Measurements from ENCODE around the gene PRR5L. TPM values are rescaled to one million over a fixed set of nuclear protein-coding genes. Genes with fewer than 3 reads are reported as not detected.

PRR5L gene
- total and polyA plus RNA-seq, 5 experiments from 2014 or later, result 0.50 to 21.3 (median 1.2) TPM

DNA sequence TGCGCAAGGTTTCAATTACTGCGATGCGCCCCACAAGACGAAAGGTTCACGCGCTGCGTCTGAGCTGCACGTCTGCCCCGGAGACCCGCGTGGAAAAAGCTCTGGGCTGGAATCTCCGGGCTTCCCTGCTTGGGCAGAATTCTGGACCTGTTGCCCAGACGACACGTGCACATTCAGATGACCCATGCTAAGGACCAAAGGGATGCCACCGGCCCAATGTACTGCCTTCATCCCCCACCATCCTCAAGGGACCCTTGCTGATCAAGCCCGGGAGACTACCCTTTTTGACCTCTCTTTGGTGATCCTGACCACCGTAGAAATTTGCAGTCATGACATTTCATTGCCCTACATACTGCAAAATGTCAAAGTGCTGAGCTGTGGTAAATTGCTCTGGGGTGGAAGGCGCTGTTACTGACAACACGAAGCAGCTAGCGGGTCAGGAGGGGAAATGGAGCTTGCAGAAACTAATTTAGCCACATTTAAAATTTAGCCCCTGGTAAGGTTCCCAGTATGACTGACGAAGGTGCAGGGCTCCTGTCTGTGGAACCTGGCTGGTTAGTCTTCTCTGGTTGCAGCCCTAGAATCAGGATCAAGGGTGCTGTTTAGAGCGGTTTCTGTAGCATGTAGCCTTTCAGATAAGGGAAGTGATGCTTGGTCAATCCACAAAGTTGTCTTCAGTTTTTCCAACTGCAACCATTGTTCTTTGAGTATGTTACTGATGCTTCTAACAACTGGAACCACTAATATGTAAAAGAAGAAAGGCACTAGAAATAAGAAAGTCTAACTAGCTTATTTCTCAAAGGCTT, 81.9 kb downstream of the PRR5L start:
- H3K27me3 Mint-ChIP-seq, result peaks cover 26 to 70% (median 39%) of the 10 kb centered on the region in 5 donors

DNA sequence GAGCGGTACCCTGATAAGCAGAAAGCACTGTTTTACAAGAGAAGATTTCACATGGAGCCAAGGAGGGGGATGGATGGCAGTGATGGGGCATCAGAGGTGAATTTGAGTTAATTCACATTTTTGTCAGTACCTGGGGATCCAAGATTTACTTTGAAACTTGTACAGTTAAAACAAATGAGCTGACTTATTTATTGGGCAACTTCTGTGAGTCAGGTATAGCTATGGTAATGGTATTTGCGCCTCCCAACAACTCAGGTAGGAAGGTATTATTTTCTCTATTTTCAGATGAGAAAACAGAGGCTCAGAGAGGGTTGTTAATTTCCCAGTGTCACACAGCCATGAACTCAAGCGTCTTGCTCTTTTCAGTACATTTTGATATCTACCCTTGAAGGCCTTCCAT, 83.6 kb downstream of the PRR5L start:
- peaks cover 18 to 66% (median 36%) of the 10 kb centered on the region in 5 donors for H3K27me3 Mint-ChIP-seq
- DNase-seq, result no peak
- H3K27ac Mint-ChIP-seq, result peak overlapping the region in 3 of 10 donors; percentile 64 to 84 (median 82)
- H3K36me3 Mint-ChIP-seq, result no peaks in the 10 kb centered on the region
- H3K4me1 Mint-ChIP-seq, result peaks cover 5 to 61% (median 19%) of the 10 kb centered on the region in 4 donors
- H3K9me3 Mint-ChIP-seq, result no peaks in the 10 kb centered on the region
- ATAC-seq, result no peak
- POLR2A ChIA-PET, result no interaction called here
- H3K4me3 Mint-ChIP-seq, result peak overlapping the region in 3 of 10 donors; percentile 47 to 97 (median 92)

More for the DNA sequence above, 81.9 kb downstream of the PRR5L start:
- no peaks in the 10 kb centered on the region for H3K9me3 Mint-ChIP-seq
- POLR2A ChIA-PET, result no interaction called here
- no peaks in the 10 kb centered on the region for H3K36me3 Mint-ChIP-seq
- peak overlapping the region in 3 of 10 donors; percentile 40 to 82 (median 74) for H3K27ac Mint-ChIP-seq
- no peak for DNase-seq
- ATAC-seq, result no peak
- peaks cover 5 to 52% (median 19%) of the 10 kb centered on the region in 4 donors for H3K4me1 Mint-ChIP-seq
- peak overlapping the region; percentile 28 to 97 (median 60) for H3K4me3 Mint-ChIP-seq

DNA sequence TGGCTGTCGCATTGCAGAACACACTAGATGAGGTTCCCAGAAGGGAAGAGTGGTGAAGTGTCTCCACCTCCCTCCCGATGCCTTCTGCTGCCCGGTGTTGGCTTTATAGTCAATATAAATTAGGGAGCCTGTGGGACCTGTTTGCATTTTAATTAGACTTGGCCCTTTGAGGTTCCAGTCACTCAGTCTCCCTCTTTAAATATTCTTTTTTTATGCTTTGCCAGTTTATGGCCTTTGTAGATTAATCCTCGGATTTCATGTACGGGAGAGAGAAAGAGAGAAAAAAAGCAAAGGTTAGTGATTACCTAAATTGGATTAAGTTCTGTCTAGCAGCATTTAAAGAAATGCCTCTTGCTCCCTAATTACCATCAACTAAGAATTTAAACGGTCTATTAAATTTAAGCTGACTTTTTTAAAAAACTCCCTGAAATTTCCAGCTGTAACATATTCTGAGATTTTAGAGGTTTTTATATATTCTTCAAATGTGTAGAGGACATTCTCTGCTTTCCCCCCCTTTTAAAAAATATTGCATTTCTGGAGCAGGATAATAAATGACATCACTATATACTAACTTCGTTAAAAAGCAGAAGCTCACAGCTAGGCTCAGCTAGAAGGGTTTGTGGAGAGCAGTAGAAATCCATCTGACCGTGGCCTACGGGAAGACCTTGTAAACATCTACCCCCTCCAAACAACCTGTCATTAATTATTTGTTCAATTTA, 84.4 kb downstream of the PRR5L start:
- peak overlapping the region in 3 of 10 donors; percentile 47 to 97 (median 92) for H3K4me3 Mint-ChIP-seq
- peak overlapping the region in 2 of 10 donors; percentile 82 to 84 for H3K27ac Mint-ChIP-seq
- peaks cover 15 to 62% (median 34%) of the 10 kb centered on the region in 5 donors for H3K27me3 Mint-ChIP-seq
- H3K9me3 Mint-ChIP-seq, result no peaks in the 10 kb centered on the region
- H3K36me3 Mint-ChIP-seq, result no peaks in the 10 kb centered on the region
- peaks cover 5 to 65% (median 17%) of the 10 kb centered on the region in 4 donors for H3K4me1 Mint-ChIP-seq
- DNase-seq (no peak), ATAC-seq (no peak)
- POLR2A ChIA-PET, result no interaction called here

DNA sequence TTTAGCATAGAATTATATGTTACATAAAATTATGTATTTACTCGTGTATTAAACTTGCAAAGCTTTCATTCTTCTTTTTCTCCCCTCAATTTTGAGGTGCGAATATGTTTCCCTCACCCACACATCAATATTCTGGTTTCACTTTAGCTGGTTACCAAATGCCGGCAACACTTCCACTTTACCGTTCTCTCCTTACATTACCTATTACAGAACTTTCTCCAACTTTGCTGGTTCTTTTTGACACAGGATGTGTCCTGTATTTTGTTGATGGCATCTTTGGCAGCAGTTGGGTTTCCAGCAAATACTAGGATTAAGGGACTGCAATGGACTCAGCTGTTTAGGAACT, 84.9 kb downstream of the PRR5L start:
- DNase-seq, result no peak
- H3K9me3 Mint-ChIP-seq, result no peaks in the 10 kb centered on the region
- POLR2A ChIA-PET, result no interaction called here
- peaks cover 13 to 57% (median 31%) of the 10 kb centered on the region in 5 donors for H3K27me3 Mint-ChIP-seq
- peak overlapping the region in 3 of 10 donors; percentile 63 to 74 (median 65) for H3K27ac Mint-ChIP-seq
- peaks cover 5 to 64% (median 13%) of the 10 kb centered on the region in 4 donors for H3K4me1 Mint-ChIP-seq
- no peaks in the 10 kb centered on the region for H3K36me3 Mint-ChIP-seq
- H3K4me3 Mint-ChIP-seq, result peak overlapping the region in 4 of 10 donors; percentile 13 to 92 (median 46)
- ATAC-seq, result no peak

DNA sequence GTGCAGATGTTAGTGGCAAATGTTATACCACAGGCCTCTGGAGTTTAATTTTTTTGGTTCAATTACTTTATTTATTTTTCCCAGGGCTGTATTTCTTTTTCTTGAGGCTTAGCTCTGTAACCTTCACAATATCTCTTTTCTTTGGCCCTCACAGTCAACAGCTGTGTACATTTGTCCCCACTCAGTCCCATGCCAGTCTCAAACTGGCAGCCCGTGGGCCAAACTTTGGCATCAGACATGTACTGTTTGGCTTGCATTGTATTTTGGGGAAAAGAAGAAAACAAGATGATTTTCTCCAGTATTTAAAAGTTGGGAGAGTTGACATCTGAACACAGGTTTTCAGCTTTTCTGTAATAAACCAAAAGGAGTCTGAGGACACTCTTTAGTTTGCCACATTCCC, 87.1 kb downstream of the PRR5L start:
- H3K27ac Mint-ChIP-seq, result peak overlapping the region in 2 of 10 donors; percentile 19 to 79
- peaks cover 0 to 70% (median 1%) of the 10 kb centered on the region in 4 donors for H3K4me1 Mint-ChIP-seq
- POLR2A ChIA-PET, result no interaction called here
- no peaks in the 10 kb centered on the region for H3K36me3 Mint-ChIP-seq
- no peaks in the 10 kb centered on the region for H3K9me3 Mint-ChIP-seq
- H3K27me3 Mint-ChIP-seq, result peaks cover 13 to 41% (median 17%) of the 10 kb centered on the region in 5 donors
- no peak overlapping the region for H3K4me3 Mint-ChIP-seq
- DNase-seq (no peak), ATAC-seq (no peak)

DNA sequence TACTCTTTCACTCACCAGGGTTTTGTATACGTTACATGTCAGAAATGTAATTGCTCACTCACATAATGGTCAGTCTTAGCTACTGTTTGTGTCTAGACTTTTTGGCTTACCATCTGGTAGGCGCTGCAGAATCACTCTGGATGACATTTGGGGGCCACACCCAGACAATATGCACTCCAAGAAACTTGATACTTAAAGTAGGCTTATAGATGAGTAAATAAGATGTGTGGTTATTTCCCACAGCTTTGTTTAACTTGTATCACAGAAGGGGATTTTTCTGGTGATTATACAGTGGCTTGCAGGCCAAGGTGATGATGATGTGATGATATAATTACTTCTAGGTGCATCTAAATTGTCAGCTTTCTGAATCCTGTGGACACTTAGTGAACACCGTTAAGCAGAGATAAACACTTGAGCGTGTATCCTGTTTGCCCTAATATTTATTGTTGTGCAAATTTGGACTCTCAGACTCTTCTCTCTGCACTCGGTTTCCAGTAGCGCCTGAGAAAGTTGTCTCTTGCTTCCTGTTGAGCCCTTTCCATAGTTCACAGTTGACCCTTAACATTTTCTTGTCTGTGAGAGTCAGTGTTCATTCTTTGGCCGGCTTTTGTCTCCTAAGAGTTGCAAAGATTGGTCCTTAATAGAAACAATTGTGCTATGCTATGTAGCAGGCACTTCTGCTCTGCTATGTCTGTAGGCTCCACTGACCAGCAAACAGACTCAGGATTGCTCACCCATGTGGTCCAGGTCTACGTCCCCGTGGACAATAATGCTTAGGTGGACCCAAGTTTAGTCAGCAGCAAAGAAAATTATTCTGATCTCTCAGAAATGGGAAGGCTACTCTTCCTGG, 89.3 kb downstream of the PRR5L start:
- peak overlapping the region in 2 of 10 donors; percentile 76 to 85 for H3K27ac Mint-ChIP-seq
- no peak overlapping the region for H3K4me3 Mint-ChIP-seq
- no peaks in the 10 kb centered on the region for H3K9me3 Mint-ChIP-seq
- ATAC-seq (no peak), DNase-seq (no peak)
- peaks cover 0 to 67% (median under 1%) of the 10 kb centered on the region in 4 donors for H3K4me1 Mint-ChIP-seq
- no peaks in the 10 kb centered on the region for H3K36me3 Mint-ChIP-seq
- POLR2A ChIA-PET, result no interaction called here
- H3K27me3 Mint-ChIP-seq, result peaks cover 0 to 19% (median 4%) of the 10 kb centered on the region in 5 donors

DNA sequence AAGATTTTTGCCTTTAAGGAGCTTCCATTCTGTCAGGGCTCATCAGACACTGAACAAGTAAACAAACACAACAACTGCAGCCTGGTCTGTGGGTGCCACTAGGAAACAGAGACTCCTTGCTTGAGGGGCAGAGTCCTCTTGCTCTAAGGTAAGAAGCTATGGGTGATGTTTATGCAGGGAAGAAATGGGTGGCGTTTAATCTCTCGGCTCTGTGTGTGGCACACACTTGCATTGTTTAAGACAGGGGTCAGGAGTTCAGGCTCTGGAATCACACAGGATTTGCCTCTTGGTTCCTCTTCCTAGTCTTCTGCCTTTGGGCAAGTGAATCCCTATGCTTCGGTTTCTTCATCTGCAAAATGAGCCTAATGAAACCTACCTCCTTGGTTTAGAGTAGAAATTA, 90.3 kb downstream of the PRR5L start:
- H3K27ac Mint-ChIP-seq, result peak overlapping the region in 2 of 10 donors; percentile 54 to 58
- H3K9me3 Mint-ChIP-seq, result no peaks in the 10 kb centered on the region
- H3K4me3 Mint-ChIP-seq, result no peak overlapping the region
- peaks cover 0 to 19% (median 0%) of the 10 kb centered on the region in 5 donors for H3K27me3 Mint-ChIP-seq
- POLR2A ChIA-PET, result no interaction called here
- H3K36me3 Mint-ChIP-seq, result no peaks in the 10 kb centered on the region
- DNase-seq (no peak), ATAC-seq (no peak)
- peaks cover 0 to 69% (median under 1%) of the 10 kb centered on the region in 4 donors for H3K4me1 Mint-ChIP-seq

DNA sequence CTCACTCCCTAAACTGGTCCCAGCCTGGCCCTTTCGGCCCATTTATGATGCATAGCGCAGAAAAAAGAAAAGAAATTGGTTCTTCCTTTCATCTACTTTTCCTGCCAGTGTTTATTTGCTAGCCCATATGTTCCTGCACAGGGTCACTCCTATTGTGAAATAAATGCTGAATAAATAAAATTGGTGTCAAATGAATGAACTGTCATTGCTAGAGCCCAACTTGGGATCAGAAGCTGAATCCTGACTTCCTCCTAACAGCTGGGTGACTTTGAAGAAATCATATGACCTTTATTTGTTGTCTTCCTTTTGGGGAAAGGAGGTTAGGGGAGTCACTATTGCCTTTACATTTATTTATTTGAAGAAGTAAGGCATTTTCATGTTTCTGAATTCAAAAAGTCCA, 92.0 kb downstream of the PRR5L start:
- Mint-ChIP-seq H3K4me1 (peaks cover 0 to 82% (median 0%) of the 10 kb centered on the region in 4 donors), H3K27me3 (peaks cover 0 to 13% (median 0%) of the 10 kb centered on the region in 5 donors), H3K4me3 (no peak overlapping the region), H3K36me3 (no peaks in the 10 kb centered on the region), H3K27ac (no peak overlapping the region), H3K9me3 (no peaks in the 10 kb centered on the region)
- DNase-seq, result no peak
- POLR2A ChIA-PET, result no interaction called here
- no peak for ATAC-seq

DNA sequence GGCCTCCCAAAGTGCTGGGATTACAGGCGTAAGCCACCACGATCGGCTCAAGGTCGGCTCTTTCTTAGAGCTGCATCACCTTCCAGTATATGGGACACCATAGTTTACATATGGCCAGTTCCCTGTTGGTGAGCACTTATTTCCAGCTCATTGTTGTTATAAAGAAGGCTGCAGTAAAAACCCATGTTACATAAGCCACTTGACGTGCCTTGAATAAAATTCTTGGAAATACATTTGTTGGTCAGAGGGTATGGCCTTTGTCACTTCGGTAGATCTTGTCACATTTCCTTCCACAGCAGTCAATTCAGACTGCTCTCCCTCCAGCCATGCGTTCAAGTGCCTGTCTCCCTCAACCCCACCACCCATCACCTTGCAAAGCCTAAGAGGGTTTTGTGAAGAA, 92.9 kb downstream of the PRR5L start:
- no peak for ATAC-seq
- Mint-ChIP-seq H3K27me3 (peaks cover 0 to 12% (median 0%) of the 10 kb centered on the region in 5 donors), H3K36me3 (no peaks in the 10 kb centered on the region), H3K27ac (peak overlapping the region in 1 of 10 donors; percentile 68), H3K4me3 (no peak overlapping the region), H3K4me1 (peaks cover 0 to 87% (median 0%) of the 10 kb centered on the region in 4 donors), H3K9me3 (no peaks in the 10 kb centered on the region)
- DNase-seq, result no peak
- POLR2A ChIA-PET, result interaction anchor here (0.6 kb wide), 1 partner anchor 860 kb away, joined by 3 read pairs; no protein-coding TSS in a partner anchor

DNA sequence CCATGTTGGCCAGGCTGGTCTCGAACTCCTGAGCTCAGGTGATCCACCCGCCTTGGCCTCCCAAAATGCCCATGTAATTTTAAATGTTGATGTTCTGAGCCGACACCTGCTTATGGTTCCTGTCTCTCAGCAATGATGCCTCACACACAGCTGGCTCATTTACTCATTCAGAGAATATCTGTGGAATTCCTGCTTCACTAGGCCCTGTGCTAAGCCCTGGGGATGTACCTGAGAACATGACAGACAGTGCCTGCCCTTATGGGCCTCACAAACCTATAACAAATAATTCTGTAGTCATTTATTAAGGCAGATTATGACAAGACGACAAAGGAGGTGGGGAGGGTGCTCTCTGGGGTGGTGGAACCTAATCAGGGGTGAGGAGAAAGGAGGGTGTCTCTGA, 93.7 kb downstream of the PRR5L start:
- Mint-ChIP-seq H3K4me3 (no peak overlapping the region), H3K27ac (peak overlapping the region in 3 of 10 donors; percentile 27 to 73 (median 68))
- POLR2A ChIA-PET, result no interaction called here

DNA sequence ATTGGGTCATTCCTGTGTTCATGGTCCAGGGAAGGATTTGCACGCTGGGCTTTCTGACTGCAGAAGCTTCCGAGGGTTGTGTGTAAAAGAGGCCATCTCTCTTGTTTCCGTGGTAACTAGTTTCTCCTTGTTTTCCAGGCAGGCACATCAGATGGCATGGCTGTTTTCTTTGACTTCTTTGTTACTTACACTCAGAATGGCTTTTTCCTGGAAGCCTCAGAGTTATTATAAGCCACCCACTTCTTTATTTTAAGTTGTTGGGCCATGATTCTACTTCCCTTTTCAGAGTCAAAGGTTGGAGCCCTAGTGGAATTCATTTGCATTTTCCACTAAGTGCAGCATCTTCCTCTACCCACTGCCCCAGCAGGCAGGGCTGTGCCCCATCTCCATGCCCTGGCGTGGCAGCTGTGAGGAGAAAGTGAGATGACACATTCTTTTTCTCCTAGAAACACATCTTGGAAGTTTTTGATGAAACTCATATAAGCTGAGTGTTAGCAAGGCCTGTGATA, 94.9 kb downstream of the PRR5L start:
- no peaks in the 10 kb centered on the region for H3K9me3 Mint-ChIP-seq
- H3K27ac Mint-ChIP-seq, result peak overlapping the region in 2 of 10 donors; percentile 73 to 80
- DNase-seq (no peak), ATAC-seq (no peak)
- POLR2A ChIA-PET, result no interaction called here
- no peaks in the 10 kb centered on the region for H3K36me3 Mint-ChIP-seq
- peaks cover 0 to 18% (median 0%) of the 10 kb centered on the region in 5 donors for H3K27me3 Mint-ChIP-seq
- H3K4me1 Mint-ChIP-seq, result peaks cover 0 to 79% (median 2%) of the 10 kb centered on the region in 4 donors
- peak overlapping the region in 1 of 10 donors; percentile 35 for H3K4me3 Mint-ChIP-seq

More for the DNA sequence above, 93.7 kb downstream of the PRR5L start:
- Mint-ChIP-seq H3K4me1 (peaks cover 0 to 87% (median 2%) of the 10 kb centered on the region in 4 donors), H3K36me3 (no peaks in the 10 kb centered on the region), H3K9me3 (no peaks in the 10 kb centered on the region), H3K27me3 (peaks cover 0 to 15% (median 0%) of the 10 kb centered on the region in 5 donors)
- ATAC-seq, result no peak
- no peak for DNase-seq

DNA sequence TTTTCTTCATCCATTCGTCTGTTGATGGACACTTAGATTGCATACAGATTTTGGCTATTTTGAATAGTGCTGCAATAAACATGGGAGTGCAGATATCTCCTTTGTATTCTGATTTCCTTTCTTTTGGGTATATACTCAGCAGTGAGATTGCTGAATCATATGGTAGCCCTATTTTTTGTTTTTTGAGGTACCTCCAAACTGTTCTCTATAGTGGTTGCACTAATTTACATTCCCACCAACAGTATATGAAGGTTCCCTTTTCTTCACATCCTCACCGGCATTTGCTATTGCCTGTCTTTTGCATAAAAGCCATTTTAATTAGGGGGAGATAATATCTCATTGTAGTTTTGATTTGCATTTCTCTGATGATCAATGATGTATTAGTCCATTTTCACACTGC, 96.1 kb downstream of the PRR5L start:
- DNase-seq (no peak), ATAC-seq (no peak)
- H3K27ac Mint-ChIP-seq, result peak overlapping the region in 2 of 10 donors; percentile 21 to 73
- H3K4me1 Mint-ChIP-seq, result peaks cover 0 to 70% (median 2%) of the 10 kb centered on the region in 4 donors
- peaks cover 0 to 23% (median 0%) of the 10 kb centered on the region in 5 donors for H3K27me3 Mint-ChIP-seq
- H3K36me3 Mint-ChIP-seq, result no peaks in the 10 kb centered on the region
- no peaks in the 10 kb centered on the region for H3K9me3 Mint-ChIP-seq
- POLR2A ChIA-PET, result no interaction called here
- H3K4me3 Mint-ChIP-seq, result no peak overlapping the region
